GM04504 (cell line): Measurements from ENCODE around the gene FOXP1.
"Not testable (repeated sequence)": the region's sequence is repeated elsewhere in the genome, so short reads cannot be mapped to it uniquely, and the experiment has no call there.

ENCODE experiments used
- DNase-seq: peaks from one replicate; pipeline ENCODE4 v3.0.0-alpha.2; 2012; ENCODE audit warnings: low read depth

Gene FOXP1

DNA sequence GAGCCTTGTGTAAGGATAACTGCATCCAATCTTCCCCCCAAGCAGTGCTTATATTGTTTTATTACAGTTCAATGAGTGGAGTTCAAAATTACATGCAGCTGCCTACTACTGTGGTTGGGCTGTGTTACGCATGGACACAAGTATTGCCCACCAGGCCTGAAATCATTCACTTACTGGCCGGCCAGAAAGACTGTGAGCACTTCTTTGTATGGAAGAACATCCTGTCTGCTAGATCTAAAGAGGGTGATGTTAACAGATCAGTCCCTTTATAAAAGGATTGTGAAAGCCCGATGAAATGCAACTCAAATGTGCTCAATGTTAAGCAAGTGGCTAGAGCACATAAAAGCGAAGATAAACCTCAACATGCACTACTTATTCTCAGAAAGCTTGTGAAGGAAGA, 132.5 kb downstream of the FOXP1 start:
- no peak for DNase-seq

DNA sequence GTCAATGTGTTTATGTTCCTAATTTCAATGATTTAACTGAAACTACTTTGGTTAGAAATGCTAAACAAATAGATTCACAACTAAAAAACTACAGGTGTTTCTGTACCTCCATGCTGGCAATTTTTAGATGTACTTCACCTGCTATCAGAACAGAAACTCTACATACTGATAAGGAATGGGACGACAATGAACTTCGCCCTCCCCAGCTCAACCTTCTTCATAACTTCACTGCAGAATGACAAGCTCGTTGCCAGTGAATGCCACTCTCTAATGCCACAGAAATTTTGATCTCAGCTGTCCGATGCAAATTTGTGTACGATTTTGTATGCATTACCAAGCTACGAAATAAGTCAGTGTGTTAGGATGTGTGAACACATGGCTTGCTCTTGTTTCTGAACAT, 133.4 kb downstream of the FOXP1 start:
- no peak for DNase-seq

DNA sequence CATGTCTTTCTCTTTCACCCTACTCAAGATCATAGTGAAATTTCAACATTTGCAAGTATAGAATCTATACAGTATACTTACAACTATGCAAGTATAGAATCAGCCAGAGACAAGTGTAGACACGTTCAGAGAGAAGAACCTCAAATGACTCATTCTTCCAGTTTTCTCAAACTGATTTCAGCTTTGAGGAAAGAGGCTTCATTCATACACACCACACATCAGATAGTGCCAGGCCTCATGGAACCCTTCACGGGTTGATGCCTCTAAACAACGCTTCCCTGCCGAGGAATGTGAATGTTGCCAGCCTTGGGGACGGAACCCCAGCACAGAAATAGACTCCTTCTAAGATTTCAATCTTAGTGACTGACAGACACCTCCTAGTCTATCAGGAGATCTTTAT, 135.7 kb downstream of the FOXP1 start:
- DNase-seq = no peak

DNA sequence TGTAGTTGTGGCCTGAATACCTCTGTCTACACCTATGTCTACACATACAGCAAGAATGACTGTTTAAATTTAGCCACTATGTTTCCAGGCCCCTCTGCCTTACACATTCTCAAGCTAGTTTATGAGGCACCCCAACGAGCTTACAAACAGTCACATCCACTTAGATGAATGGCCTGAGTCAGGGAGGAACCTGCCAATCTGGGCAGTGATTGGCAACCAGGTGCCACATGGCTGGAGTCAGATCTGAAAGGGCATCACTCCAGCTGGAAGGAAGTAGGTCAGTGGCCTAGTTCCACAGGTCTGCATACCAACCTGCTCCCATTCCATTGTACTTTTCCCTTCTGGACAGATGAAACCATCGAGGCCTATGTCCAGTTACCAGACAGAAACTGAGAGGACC, 136.3 kb downstream of the FOXP1 start:
- no peak for DNase-seq

DNA sequence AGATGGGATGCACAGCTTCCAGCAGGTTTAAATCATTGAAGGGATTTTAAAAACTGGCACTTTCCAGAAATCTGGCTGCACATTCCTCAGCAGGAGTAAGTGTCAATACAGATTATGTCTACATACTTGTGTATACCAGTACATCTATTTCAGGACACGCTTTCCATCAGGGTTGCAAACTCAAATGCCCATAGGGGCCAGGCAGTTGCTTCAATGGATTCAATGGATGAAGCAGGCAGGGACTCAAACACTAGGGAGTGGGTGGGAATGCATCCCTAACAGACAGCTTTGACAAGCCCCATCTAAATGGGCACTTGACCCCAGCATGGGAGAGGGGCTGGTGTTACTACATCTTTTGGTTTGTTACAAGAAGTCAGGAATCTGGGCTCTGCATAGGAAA, 136.8 kb downstream of the FOXP1 start:
- no peak for DNase-seq

DNA sequence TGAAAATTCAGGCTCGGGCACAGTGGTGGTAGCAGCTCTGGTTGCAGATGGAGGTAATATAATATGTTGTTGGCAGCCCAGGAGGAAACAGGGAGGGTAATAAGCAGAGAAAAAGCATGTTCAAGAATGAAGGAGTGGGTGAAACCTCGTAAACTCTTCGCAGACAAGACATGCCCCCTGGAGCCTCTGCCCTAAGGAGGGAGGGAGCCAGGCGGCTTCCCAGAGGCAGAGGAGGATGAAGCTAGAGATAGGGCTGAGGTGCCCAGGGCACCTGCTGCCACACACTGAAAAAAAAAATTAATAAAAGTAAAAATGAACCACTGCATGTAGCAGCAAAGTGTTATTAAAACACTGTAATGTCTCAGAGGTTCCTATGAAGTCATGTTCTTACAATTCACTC, 137.3 kb downstream of the FOXP1 start:
- no peak for DNase-seq

DNA sequence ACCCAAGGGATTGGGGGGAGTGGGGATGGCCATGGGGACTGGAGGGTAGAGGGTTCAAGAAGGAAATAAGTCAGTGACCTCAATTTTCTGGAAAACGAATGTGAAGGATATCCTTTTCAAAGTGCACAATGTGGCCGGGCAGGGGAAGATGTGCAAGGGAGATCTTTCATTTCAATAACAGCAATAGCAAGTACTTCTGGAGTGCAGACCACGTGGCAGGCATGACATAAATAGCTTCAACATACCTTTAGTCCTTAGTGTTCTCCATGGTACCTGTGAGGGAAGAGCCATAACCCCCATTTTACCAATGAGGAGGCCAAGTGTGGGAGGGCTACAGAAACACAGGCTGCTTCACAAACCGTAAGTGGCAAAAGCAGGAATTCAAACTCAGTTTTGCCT, 138.7 kb downstream of the FOXP1 start:
- no peak for DNase-seq

DNA sequence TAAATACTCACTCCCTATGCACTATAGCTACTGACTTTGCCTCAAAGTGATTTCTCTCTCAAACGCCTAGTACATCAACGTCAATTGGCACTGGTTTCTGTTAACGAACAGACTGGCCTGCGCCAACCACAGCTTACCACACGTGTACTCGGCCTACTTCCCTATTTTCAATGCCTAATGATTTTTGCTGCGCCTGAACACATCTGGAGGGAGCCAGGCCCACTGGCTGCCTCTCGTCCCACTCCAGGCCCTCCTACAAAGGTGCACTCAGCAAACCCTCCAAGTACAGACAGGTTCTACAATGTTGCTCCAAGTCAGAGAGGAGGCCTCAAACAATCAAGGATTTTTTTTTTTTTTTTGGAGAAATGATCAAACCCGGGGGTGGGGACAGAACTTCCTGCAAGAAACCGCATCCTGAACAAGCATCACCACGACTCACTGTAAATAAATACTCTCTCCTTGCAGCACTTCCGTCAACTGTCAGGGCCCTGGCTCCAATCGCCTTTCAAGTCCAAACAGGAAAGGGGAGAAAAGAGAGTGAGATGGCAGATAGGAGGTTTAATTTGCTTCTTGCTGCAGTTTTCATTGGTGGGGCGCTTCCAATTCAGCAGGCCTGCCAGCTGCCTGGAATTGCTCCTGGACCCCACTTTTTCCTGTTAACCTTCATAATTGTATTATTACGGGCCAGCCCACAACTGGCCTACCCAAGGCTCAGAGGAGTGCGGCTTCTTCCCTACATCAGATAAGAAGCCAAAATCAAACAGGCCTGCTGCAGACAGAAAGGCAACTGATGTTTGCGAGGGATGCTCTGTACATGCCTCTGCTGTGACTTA, 139.3 kb downstream of the FOXP1 start:
- peak; percentile 32 for DNase-seq

DNA sequence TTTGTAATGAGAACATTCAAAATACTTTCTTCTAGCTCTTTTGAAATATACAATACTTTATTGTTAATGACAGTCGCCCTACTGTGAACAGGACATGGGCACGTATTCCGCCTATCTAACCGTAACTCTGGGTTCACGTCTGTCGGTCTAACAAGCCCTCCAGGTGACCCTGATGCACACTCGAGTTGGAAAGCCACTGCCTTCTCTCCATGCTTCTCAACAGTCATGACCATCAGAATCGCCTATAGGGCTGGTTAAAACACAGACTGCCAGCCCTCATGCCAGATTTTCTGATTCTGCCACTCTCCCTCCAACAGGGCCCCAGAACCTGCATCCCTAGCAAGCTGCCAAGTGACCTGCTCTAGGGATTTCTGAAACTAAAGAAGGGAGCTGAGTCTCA, 140.2 kb downstream of the FOXP1 start:
- no peak for DNase-seq

DNA sequence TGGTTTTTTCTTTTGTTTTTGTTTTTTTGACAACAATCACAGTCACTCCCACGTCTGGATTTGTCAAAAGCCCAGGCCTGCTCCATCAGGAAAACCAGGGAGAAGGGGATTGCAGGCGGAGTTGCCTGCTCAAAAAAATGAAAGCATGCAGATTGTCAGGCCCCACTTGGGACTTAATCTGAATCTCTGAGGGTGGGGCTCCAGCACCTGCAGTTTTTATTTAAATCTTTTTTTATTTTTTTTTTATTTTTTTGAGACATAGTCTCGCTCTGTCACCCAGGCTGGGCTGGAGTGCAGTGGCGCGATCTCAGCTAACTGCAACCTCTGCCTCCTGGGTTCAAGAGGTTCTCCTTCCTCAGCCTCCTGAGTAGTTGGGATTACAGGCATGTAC, 140.9 kb downstream of the FOXP1 start:
- no peak for DNase-seq

DNA sequence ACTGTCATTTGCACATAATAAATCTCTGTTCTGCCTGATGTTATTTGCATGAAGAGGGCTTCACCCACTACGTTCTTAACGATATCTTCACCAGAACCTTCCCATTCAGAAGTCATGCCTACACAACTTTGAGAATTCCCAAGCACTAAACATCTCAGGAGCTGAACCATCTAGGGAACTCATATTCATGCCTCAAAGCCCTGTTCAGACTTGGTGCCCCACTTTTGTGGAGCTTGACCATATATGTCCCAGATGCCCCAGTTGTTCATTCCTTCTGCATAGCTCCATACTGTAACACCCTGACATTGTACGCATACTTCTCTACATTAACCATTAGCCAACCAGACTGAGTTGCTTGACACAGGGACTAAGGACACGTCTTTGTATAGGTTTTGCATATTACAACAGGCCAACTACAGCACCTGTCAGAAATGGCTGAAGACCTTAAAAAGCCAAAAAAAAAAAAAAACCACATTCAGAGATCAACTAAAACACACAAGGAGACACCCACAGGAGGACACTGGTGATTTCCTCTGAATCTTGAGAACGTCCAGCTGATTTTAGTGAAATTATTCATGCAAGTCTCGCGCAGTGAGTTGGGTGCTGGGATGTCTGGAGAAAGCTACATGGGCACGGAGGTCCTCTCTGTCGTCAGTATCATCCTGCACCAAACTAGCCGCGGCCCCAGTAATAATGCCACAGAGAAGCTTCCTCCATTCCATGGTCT, 141.4 kb downstream of the FOXP1 start:
- DNase-seq = no peak

DNA sequence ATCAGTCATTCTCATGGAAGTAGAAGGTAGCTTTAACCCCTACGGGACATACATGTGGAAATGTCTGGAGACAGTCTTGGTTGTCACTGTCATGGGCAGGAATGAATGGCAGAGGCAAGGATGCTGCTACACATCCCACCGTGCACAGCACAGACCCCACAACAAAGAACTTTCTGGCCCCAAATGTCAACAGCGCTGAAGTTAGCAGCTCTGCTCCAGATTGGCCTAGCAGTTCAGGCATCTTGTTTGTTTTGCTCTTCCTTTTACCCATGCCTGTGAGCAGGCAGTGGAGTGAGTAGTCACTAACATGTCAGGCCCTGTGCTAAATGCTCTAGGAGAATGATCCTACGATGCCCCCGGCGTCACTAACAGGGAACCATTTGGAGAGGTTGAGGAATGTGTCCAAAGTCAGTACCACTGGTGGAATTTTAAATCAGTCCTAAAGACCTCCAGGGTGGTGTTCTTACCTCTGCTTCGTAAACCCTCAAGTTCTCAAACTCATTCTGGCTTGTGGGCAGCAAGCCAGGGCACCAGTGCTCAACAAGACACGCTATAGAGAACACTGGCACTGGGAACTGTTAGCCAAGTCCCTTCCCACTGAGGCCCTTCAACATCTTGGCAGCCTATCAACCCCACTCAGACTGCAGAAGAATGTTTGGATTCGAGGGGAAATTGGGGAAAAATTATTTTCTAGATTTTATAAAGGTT, 142.2 kb downstream of the FOXP1 start:
- no peak for DNase-seq

DNA sequence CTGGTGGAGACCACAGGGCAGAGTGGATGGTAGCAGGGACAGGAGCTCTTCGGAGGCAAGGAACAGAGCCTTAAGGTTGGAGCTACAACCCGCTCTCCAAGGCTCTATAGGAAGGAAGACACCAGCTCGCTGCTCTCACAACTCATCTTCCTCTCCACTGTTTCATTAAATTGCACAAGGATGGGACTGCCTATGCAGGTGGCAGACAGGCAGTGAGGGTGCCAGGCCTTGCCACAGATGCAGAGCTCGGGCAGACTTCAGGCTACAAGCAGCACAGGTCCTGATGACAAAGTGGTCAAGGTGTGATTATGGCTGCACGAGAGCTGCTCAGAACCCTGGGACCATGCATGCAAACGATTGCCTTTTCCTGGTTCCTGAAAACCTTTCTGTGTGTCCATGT, 144.6 kb downstream of the FOXP1 start:
- DNase-seq = no peak

DNA sequence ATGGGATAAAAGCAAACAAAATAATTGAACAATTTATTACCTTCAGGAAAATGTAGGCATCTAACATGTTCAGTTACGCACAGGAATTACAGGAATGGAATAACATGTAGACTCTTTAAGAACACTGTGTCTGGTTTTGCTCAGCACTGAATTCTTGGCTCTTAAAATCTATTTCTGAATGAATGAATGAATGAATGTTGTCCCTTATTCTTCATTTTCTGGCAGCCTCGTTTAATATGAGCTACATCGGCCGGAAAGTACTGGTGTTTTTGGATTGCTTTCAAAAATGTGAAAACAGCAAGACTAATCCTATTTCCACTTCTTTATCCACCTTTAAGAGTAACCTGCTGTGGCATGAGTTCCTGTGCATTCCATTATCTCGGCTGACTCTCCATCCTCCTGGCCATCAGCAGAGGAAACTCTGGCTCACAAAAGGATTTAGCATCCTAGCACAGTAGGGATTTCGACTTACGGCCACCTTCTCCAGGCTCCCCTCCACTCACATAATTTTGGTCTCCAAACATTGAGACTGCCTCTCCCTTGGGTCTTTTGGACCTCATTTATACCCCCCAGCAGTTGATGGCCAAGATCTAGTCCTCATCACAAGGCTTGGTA, 145.3 kb downstream of the FOXP1 start:
- no peak for DNase-seq

DNA sequence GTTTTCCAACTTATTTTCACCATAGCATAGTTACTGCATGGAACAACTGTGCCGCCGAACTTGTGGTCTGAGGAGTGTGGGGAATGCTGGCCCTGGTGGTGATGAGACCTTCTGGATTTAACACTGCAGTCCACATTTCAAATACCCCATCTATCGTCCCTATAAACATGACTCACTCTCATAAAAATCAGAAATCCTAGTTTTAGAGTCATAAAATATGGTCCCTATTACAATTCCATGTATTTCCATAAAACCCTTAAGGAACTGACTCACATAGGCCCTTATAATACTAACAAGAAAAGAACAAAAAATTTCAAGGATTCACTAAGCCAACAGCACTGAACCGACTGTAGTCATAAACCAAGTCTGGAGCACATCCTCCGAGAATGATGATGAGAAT, 147.2 kb downstream of the FOXP1 start:
- peak; percentile 84 for DNase-seq

DNA sequence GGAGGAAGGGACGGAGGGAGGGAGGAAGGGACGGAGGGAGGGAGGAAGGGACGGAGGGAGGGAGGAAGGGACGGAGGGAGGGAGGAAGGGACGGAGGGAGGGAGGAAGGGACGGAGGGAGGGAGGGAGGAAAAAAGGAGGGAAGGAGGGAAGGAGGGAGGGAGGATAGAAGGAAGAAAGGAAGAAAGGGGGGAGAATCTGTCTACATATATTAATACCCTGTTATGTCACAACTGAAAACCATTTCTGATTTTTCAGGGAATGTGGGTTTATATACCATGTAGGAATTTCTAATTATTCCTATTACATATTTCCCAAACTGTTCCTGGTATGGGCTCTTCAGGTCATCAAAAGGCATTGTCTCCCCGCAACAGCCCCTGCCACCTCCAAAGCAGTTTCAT, 147.7 kb downstream of the FOXP1 start:
- DNase-seq = not testable (repeated sequence)

DNA sequence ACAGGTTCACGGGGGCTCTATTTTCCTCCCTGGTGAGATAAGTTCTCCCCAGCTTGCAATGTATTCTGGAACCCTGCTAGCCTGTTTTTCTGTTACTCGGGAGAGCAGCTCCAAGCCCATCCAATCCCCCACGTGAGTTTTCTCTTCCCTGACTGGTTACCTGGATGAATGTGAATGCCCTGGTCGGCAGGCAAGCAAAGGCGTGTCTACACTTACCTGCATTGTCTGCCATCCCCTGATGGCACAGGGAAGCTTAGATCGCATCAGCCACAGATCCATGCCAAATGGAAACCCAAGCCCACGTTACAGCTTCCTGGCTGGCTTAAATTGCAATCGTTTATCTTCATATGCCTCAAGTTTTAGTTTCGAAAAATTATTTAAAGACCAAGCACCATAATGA, 149.9 kb downstream of the FOXP1 start:
- no peak for DNase-seq

DNA sequence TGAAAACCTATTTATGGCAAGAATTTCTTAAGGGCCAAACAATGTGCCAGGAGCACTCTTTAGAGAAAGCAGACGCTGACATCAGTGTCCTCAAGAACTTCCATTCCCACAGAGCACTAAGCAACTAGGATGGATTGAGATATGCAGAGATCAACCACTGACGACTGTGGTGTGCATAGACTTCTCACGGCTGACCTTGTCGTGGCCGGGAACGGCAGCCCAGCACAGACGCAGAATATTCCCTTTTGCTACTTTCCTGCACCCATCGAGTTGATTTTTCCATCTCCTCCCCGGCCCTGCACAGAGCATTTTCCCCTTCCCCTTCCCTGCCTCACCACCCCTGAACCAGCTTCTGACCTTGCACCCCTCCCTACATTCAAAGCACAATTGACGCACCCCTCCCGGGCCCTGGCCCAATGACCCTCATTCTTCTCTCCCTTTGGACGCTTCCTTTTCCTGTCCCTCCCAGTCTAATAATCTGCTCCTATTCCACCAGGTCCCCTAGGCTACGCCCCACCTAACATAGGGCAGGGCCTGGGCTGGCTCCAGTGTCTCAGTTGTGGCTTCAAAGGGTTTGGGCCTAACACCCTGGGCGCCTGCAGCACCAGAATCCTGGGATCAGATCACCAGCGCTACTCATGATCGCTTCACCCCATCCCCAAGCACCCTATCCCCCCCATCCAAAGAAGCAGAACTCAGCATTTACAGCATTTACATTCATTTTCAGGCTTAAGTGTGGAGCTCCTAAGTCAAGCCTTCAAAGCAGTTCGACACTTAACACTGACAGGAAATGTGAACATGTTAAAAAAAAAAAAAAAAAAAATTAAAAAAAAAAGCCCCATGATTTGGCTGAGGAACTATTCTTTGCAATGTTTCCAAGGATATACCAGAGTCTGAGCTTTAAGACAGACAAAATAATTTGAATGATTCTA, 151.2 kb downstream of the FOXP1 start:
- DNase-seq = no peak

DNA sequence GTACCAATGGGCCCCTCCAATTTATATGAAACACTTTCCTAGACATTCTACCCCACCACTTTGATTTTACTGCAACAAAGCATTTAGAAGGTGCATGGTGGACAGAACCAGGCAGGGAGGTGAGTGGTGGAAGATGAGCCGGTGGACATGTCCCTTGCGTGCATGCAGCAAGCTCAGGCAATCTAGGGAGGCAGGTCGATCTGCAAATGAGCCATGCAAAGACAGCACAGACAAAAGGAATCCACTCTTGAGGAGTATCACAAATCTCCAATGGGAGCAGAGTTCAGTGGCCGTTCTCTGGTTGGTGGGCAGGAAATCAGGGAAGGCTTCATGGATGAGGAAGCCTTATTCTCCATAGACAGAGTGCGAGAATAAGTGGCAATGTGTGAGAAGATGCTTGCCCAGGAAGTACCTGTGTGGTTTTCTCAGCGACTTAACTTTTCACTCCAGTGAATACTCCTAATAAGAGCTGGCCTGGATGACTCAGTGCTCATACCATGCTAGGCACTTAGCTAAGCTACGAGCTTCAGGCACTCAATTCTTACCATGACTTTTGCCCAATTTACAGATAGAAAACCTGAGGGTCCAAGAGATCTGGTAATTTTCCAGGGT, 152.5 kb downstream of the FOXP1 start:
- no peak for DNase-seq

DNA sequence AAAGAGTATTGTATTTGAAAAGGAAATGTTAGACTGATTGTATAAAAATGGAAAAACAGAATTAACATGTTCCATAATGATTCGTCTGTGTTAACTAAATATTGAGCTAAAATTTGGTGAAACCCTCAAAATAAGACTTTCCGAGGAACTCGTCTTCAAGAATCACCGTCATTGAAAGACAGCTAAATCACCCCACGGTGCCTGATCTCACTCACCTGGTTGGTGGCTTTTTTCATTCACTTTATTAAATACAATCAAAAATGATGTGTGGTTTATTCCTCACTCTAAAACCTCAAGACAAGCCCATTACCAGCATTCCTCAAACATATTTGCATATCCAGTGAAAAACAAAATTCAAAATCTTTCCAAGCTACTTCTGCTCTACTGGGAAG, 153.9 kb downstream of the FOXP1 start:
- DNase-seq = no peak
